Karpas-422 (cell line): Measurements from ENCODE around the gene UNC13D. TPM values are rescaled to one million over a fixed set of nuclear protein-coding genes. Genes with fewer than 3 reads are reported as not detected.
A peak's percentile ranks its signal among the peaks of the same experiment; 100 is the strongest.

Source experiments
- DNase-seq: peaks from one replicate; pipeline ENCODE4 v3.0.0-alpha.2; 2015
- H2AFZ ChIP-seq: fragments of 200-600 bp; sonication (generic); 2 replicates; pipeline ENCODE4 v1.6.1; 2014; ENCODE audit warnings: antibody characterized with exemption, low read length, mixed read lengths
- H3K27ac ChIP-seq: fragments of 200-600 bp; sonication (generic); 2 replicates; pipeline ENCODE4 v1.5.1; 2014; ENCODE audit warnings: mild to moderate bottlenecking, low read length, moderate library complexity
- H3K27me3 ChIP-seq: fragments of 200-600 bp; sonication (generic); 2 replicates; pipeline ENCODE4 v1.6.1; 2014; ENCODE audit warnings: low read length, mixed read lengths
- H3K36me3 ChIP-seq: fragments of 200-600 bp; sonication (generic); 2 replicates; pipeline ENCODE4 v1.6.1; 2014; ENCODE audit warnings: low read length, mixed read lengths; ENCODE audit not compliant: insufficient read depth
- H3K4me1 ChIP-seq: fragments of 200-600 bp; sonication (generic); 2 replicates; pipeline ENCODE4 v1.6.1; 2014; ENCODE audit warnings: mild to moderate bottlenecking, low read length, mixed read lengths
- H3K4me2 ChIP-seq: fragments of 200-600 bp; sonication (generic); 2 replicates; pipeline ENCODE4 v1.6.1; 2014; ENCODE audit warnings: low read length, low read depth, mild to moderate bottlenecking; ENCODE audit not compliant: poor library complexity, severe bottlenecking
- H3K4me3 ChIP-seq: fragments of 200-600 bp; sonication (generic); 2 replicates; pipeline ENCODE4 v1.5.1; 2014; ENCODE audit warnings: mild to moderate bottlenecking, antibody characterized with exemption, low read length, mixed read lengths
- H3K79me2 ChIP-seq: fragments of 200-600 bp; sonication (generic); 2 replicates; pipeline ENCODE4 v1.6.1; 2014; ENCODE audit warnings: mild to moderate bottlenecking, low read length, mixed read lengths
- H3K9ac ChIP-seq: fragments of 200-600 bp; sonication (generic); 2 replicates; pipeline ENCODE4 v1.6.0; 2014; ENCODE audit warnings: low read length
- H3K9me2 ChIP-seq: fragments of 200-600 bp; sonication (generic), shearing (Covaris generic); replicated peaks from 2 replicates; pipeline ENCODE4 v1.6.0; 2014; ENCODE audit warnings: mild to moderate bottlenecking, low read length, moderate library complexity; ENCODE audit not compliant: insufficient read depth
- H3K9me3 ChIP-seq: fragments of 300-700, 200-600 bp; sonication (generic); 2 replicates; pipeline ENCODE4 v1.6.1; 2014; ENCODE audit warnings: low read length, mixed read lengths
- H4K20me1 ChIP-seq: fragments of 200-600 bp; sonication (generic); 2 replicates; pipeline ENCODE4 v1.6.1; 2014; ENCODE audit warnings: mild to moderate bottlenecking, antibody characterized with exemption, low read length, low read depth; ENCODE audit not compliant: insufficient read depth
- total RNA-seq: library from RNA; depleted of rRNA; stranded (reverse); fragments of >200 nt; shearing (Covaris generic); gene quantifications from 2 replicates; pipeline ENCODE4 v1.2.3, GENCODE V29; 2014; ENCODE audit warnings: low replicate concordance

Gene UNC13D
- total RNA-seq, 1 experiment from 2014 or later = 30.9 TPM

DNA sequence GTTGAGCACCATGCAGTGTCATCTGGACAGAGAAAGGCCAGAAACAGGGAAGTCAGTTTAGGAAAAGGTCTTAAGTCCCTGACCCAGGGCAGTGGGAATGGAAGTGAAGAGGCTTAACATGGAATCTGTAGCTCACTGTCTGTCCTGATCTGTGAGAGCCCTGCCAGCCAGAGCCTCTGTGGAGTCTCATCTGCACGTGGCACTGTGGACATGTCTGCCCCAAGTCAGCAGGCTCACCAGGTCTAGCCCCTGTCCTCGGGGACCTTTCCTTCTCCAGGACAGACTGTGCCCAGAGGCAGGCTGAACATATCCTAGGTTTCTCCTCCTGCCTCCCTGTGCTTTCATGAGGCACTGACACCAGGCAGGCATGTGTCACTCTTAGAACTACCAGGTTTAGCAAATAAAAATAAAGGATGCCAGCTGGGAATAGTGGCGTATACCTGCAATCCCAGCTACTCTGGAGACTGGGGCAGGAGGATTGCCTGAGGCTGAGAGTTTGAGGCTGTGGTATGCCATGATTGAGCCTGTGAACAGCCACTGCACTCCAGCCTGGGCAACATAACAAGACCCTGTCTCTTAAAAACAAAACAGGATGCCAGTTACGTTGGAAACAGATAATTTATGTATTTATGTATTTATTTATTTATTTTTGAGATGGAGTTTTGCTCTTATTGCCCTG, 37.2 kb downstream of the UNC13D start:
- no peak for DNase-seq
- Histone ChIP-seq H3K27ac (no peak overlapping the region), H3K9ac (no peak overlapping the region), H2AFZ (no peak overlapping the region), H3K27me3 (no peaks in the 10 kb centered on the region), H3K4me3 (no peak overlapping the region), H3K36me3 (peaks cover 11% of the 10 kb centered on the region; the same call in 1 of the 2 replicates), H3K79me2 (peaks cover 35% of the 10 kb centered on the region), H3K9me3 (no peaks in the 10 kb centered on the region), H4K20me1 (no peaks in the 10 kb centered on the region; the same call in 1 of the 2 replicates), H3K4me2 (no peak overlapping the region), H3K4me1 (peaks cover 12% of the 10 kb centered on the region), H3K9me2 (no peaks in the 10 kb centered on the region)

DNA sequence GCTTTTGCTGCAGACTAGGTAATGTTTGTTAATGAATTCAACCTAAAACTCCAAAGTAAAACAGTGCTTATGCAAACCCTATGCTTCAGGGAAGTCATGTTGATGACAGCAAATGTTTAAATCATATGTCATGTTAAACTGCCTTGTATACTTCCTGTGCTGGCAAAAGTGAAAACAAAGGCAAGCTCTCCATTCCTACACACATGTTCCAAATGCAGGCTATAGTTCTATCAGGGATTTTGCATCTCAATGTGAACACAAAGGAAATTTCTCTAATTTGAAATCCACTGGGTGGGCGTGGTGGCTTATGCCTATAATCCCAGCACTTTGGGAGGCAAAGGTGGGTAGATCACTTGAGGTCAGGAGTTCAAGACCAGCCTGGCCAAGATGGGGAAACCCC, 40.3 kb downstream of the UNC13D start:
- Histone ChIP-seq H2AFZ (no peak overlapping the region), H3K27me3 (no peaks in the 10 kb centered on the region), H4K20me1 (no peaks in the 10 kb centered on the region; the same call in 1 of the 2 replicates), H3K79me2 (peaks cover 54% of the 10 kb centered on the region), H3K9me2 (no peaks in the 10 kb centered on the region), H3K27ac (no peak overlapping the region), H3K4me1 (peaks cover 12% of the 10 kb centered on the region), H3K9me3 (no peaks in the 10 kb centered on the region), H3K4me2 (no peak overlapping the region), H3K4me3 (no peak overlapping the region), H3K9ac (no peak overlapping the region), H3K36me3 (peaks cover 7% of the 10 kb centered on the region; the same call in 1 of the 2 replicates)
- no peak for DNase-seq

DNA sequence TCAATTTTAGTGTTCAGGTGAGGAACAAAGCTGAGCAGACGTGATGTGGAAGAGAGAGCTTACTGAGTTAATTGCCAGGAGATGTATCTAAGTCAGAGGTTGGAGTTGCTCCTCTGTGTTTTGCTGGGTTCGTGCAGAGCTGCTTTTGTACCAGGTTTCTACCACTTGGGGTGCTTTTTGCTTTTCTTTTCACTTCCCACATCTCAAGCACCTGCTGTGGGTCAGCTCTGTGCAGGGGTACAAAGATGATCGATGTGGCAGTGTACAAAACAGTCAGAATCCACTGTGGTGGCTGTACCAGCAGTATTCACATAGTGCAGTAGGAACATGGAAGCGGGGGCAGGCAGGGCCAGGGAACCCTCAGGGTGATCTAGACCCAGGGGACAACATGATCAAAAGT, 44.8 kb downstream of the UNC13D start:
- no peak overlapping the region for H2AFZ ChIP-seq
- H3K36me3 ChIP-seq = peaks cover 27% of the 10 kb centered on the region; the same call in 1 of the 2 replicates
- DNase-seq = no peak
- H3K9me2 ChIP-seq = no peaks in the 10 kb centered on the region
- H3K79me2 ChIP-seq = peaks cover 70% of the 10 kb centered on the region
- H3K27me3 ChIP-seq = no peaks in the 10 kb centered on the region
- H3K9me3 ChIP-seq = no peaks in the 10 kb centered on the region
- H4K20me1 ChIP-seq = 0 out of 2 replicates have a peak, but pooled peaks cover 4% of the 10 kb centered on the region
- H3K27ac ChIP-seq = no peak overlapping the region
- no peak overlapping the region for H3K4me2 ChIP-seq
- no peaks in the 10 kb centered on the region for H3K4me1 ChIP-seq
- H3K9ac ChIP-seq = no peak overlapping the region
- no peak overlapping the region for H3K4me3 ChIP-seq

DNA sequence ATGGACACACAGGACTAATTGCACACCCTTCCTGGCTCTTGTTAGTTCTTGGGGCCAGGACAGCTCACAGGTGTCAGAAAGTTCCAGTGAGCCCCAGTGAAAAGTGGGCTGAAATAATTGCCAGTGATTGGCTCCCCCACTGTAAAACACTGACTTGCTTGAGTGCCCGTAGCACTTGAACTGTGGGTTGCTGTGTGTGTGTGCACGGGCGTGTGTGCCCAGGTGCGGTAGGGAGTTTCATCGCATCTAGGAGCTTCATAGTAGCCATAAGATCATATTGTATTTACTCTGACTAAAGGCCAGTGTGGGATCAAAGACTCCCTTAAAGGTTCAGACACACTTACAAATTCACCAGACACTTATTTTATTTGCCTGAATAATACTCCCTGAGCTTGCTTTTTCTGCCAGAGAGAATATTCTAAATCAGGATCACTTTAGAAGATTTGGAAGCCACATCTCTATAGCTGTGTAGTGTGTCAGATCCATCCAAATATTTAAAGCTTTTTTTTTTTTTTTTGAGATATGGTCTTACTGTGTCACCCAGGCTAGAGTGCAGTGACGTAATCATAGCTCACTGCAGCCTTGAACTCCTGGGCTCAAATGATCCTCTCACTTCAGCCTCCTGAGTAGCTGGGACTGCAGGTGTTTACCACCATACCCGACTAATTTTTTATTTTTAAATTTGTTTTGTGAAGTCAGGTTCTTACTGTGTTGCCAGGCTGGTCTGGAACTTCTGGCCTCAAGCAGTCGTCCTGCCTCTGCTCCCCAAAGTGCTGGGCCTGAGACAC, 48.2 kb downstream of the UNC13D start:
- Histone ChIP-seq H2AFZ (no peak overlapping the region), H3K9ac (no peak overlapping the region), H3K9me2 (no peaks in the 10 kb centered on the region), H3K27ac (no peak overlapping the region), H3K4me1 (no peaks in the 10 kb centered on the region), H3K4me2 (no peak overlapping the region), H3K4me3 (no peak overlapping the region), H3K9me3 (no peaks in the 10 kb centered on the region), H3K36me3 (peaks cover 29% of the 10 kb centered on the region; the same call in 1 of the 2 replicates), H3K79me2 (peaks cover 81% of the 10 kb centered on the region), H4K20me1 (peaks cover 4% of the 10 kb centered on the region; the same call in 1 of the 2 replicates), H3K27me3 (no peaks in the 10 kb centered on the region)
- no peak for DNase-seq

DNA sequence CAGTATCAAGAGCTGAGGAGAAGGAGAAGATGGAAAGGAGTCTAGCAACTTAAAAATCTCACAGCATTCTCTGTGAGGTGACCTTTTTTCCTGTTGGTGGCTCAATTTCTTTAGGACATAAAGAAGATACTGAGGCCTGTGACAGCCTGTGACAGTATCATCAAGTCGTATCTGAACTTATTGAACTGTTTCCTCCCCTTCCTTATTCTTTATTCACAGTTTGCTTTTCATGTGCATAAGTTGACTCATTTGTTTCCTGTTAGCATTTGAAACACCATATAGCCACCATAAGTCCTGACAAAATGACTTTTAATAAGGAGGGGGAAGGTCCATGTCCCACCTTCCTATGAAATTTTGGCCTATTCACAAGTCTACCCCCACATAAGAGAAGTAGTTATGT, 50.7 kb downstream of the UNC13D start:
- Histone ChIP-seq H3K79me2 (peaks cover 91% of the 10 kb centered on the region), H3K9me2 (no peaks in the 10 kb centered on the region), H3K36me3 (peaks cover 31% of the 10 kb centered on the region; the same call in 1 of the 2 replicates)

DNA sequence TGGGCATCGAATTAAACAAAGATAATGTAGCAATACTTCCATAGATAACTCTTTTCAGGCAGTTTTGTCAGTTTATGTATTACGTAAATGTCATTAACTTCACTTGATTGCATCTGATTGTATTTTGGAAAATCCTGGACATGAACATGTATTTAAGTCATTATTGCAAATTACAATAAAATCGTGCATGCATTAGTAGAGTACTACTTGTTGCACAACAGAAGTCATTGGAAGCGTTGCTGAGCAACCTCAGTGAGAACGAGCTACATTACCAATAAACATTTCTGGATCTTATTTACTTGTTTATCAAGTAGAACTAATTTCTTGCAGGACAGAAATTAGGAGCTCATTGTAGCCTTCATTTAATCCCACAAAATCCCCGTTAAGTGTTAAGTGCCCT, 53.0 kb downstream of the UNC13D start:
- H3K79me2 ChIP-seq = peaks cover 96% of the 10 kb centered on the region

More for the DNA sequence above, 50.7 kb downstream of the UNC13D start:
- no peak overlapping the region for H3K4me2 ChIP-seq
- DNase-seq = no peak
- no peaks in the 10 kb centered on the region for H3K9me3 ChIP-seq
- H3K4me3 ChIP-seq = no peak overlapping the region
- no peak overlapping the region for H3K9ac ChIP-seq
- no peak overlapping the region for H2AFZ ChIP-seq
- no peak overlapping the region for H3K27ac ChIP-seq
- H4K20me1 ChIP-seq = peaks cover 4% of the 10 kb centered on the region; the same call in 1 of the 2 replicates
- no peaks in the 10 kb centered on the region for H3K4me1 ChIP-seq
- H3K27me3 ChIP-seq = no peaks in the 10 kb centered on the region

DNA sequence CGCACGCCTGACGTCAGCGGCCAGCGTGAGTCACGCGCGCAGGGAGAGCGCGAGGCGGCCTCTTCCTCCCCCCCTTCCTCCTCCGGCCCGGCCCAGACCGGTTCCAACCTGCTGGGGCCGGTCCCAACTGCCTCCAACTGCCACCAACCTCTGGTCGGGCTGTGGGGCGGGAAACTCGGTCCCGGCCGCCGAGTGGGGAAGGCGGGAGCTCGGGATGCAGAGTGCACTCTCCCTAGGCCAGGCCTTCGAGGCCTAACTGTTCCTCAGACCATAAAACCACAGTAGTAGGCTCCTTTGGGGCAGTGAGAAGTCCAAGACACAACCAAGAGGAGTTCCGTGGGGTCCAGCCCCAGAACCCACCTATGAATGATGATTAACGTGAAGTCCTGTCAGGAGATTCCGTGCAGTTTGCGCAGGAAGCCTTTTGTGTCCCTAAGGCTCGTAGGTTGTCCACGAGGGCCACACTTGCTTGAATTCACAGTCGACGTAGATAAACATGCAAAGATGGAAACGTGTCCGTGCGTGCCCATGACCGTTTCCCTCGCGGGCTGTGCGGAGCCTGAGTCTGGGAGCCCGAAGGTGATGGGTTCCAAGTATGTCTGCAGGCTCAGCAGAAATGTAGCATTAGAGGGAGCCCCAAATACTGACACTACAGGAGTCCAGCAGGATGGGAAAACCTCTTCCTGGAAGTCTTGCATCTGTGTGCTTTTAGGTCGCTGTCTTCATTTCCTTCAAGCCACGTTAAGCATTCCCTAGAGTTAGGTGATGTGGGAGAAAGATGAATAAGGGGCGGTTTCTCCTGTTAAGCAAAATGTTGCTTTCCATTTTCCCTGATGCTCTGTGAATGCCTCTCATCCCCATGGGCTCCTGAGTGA, 59.0 kb downstream of the UNC13D start:
- Histone ChIP-seq H3K9me2 (no peaks in the 10 kb centered on the region), H3K4me3 (peak overlapping the region; percentile 85), H3K36me3 (peaks cover 4% of the 10 kb centered on the region; the same call in 1 of the 2 replicates), H3K79me2 (peaks cover 51% of the 10 kb centered on the region), H3K27me3 (no peaks in the 10 kb centered on the region), H3K4me1 (peaks cover 53% of the 10 kb centered on the region), H2AFZ (peak overlapping the region; percentile 60; the same call in 1 of the 2 replicates), H3K4me2 (peak overlapping the region; percentile 89), H3K27ac (peak overlapping the region; percentile 95), H3K9ac (peak overlapping the region; percentile 93), H4K20me1 (no peaks in the 10 kb centered on the region), H3K9me3 (no peaks in the 10 kb centered on the region)
- DNase-seq = peak; percentile 95

More for the DNA sequence above, 53.0 kb downstream of the UNC13D start:
- no peak overlapping the region for H2AFZ ChIP-seq
- H3K9me2 ChIP-seq = no peaks in the 10 kb centered on the region
- H3K4me3 ChIP-seq = no peak overlapping the region
- H3K27me3 ChIP-seq = no peaks in the 10 kb centered on the region
- H3K27ac ChIP-seq = no peak overlapping the region
- no peaks in the 10 kb centered on the region for H3K9me3 ChIP-seq
- H3K4me1 ChIP-seq = peaks cover 11% of the 10 kb centered on the region
- no peak overlapping the region for H3K4me2 ChIP-seq
- peaks cover 4% of the 10 kb centered on the region; the same call in 1 of the 2 replicates for H4K20me1 ChIP-seq
- peaks cover 22% of the 10 kb centered on the region; the same call in 1 of the 2 replicates for H3K36me3 ChIP-seq
- no peak overlapping the region for H3K9ac ChIP-seq
- DNase-seq = no peak
